ENCODE results near the gene CTIF.

The CTIF gene

DNA sequence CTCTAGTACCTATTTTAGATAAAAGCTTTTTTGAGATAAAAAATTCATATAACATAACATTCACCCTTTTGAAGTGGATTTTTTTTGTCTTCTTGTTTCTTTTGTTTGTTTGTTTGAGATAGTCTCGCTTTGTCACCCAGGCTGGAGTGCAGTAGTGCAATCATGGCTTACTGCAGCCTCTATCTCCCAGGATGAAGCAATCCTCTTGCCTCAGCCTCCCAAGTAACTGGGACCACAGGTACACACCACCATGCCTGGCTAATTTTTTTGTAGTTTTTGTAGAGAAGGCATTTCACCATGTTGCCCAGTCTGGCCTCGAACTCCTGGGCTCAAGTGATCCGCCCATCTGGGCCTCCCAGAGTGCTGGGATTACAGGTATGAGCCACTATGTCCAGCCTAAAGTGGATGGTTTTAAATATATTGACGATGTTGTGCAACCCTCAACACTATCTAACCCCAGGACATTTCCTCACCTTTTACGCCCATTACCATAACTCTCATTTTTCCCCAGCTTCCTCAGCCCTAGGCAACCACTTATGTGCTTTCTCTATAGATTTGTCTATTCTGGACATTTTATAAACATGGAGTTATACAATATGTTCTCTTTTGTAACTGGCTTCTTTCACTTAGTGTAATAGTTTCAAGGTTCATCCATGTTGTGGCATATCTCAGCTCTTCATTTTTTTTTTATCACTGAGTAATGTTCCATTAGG, 38.8 kb downstream of the CTIF start:
- DNase-seq, result no peak

DNA sequence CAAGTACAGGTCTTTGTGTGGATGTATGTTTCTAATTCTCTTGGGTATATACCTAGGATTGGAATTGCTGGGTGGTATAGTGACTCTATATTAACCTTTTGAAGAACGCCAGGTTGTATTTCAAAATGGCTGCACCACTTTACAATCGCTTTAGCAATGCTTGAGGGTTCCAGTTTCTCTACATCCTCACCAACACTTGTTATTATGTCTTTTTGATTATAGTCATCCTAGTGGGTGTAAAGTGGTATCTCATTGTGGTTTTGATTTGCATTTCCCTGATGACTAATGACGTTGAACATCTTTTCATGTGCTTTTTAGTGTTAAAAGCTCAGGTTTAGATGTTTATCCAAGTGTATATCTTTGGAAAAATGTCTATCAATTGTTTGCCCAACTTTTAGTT, 39.5 kb downstream of the CTIF start:
- DNase-seq, result no peak

DNA sequence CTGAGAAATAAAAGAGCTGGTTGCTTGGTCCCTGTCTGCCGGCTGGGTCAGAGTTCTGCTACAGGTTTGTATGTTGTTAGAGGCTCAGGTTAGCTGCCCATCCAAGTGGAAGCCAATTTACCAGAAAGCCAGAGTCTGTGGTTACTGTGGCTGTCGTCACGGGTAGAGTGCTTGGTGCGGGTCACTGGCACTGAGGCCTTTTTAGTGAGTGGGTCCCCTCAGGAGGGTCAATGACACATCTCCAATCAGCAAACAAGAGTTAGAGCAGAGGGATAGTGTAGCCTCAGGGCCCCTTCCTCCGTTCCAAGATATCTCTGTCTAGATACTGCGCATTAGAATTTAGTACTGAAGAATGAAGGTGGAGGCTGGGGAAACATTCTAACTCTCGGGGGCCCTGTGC, 41.2 kb downstream of the CTIF start:
- no peak for DNase-seq

DNA sequence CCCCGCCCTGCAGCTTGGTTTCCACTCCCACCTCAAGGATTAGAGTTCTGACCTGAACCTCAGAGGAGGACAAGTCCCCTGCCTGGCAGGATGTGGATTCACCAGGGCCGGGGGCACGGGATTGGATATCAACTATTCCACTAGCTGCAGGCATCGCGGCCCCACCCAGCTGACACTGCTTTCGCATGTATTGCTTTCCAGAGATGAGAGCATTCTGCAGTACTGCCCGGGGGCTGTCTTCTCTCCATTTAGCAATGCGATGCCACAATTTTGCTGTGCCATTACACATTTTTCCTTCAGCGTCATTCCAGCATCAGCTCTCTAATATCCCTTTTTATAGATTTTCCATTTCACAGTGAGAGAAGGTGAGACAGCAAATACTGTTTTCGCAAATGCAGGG, 42.0 kb downstream of the CTIF start:
- no peak for DNase-seq

DNA sequence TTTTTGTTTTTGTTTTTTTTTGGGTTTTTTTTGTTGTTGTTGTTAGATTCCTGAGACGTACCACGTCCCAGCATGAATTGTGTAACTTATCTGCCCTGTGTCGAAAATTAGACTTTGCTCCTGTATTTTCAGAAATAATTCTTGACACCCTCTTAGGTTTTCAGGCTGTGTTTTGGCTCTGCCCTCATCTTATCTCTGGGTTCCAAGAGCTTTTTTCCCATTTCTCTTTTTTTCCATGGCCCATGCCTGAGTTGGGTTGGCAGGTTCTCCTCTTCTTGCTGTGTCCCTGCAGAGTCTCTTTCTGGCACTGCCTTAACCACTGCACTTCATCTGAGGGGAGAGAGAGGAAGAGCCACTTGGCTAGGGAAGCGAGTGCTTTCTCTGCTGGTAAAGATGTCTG, 42.4 kb downstream of the CTIF start:
- no peak for DNase-seq

DNA sequence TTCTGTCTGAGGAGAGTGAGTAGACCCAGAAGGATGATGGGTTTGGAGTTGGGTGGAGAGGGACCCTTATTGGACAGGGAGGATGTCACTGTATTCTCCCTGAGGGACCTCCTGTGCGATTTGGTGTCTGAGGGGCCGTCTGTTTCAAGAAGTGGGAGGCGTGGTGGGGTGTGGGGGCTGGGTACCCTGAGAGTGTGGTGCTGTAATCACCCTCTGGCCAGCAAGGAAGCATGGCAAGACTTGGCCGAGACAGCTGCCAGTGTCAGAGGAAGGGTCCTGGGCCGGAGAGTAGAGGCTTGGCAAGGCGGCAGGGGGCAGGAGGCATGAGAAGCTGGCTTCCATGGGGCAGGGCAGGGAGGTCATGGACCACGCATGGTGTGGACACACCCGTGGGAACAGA, 43.1 kb downstream of the CTIF start:
- DNase-seq, result no peak

DNA sequence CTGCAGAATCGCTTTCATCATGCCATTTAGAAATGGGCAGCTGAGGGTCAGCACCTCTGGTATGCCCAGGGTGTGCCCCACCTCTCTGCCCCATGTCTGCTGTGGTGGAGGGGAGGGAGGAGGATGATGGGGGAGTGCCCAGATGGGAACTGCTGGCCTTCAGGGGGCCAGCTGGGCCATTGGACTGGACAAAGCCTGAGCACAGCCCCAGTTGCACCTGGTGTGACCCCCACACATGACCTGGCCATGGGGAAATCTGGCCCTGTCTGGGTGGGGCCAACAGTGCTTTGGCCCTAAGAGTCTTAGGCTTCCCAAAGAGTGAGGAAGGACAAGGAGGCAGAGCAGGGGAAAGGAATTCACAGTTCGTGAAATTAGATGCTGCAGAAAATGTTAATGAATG, 44.1 kb downstream of the CTIF start:
- no peak for DNase-seq

DNA sequence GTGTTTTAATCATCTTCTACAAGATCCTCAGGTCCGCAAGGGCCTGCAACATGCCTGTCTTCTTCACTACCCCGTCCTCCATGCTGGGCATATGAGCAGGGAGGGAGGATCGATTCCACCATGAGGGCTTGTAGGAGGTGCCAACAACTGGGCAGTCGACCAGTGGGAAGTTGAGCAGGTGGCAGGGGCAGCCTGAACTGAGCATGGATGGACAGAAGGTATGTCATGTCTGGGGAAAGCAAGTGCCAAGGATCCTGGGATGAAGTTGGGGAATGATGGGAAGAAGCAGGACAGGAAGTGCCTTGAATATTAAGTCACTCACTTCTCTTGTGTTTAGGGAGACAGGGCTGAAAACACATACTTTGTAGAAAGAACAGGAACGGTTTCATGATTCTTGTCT, 44.7 kb downstream of the CTIF start:
- DNase-seq, result no peak

DNA sequence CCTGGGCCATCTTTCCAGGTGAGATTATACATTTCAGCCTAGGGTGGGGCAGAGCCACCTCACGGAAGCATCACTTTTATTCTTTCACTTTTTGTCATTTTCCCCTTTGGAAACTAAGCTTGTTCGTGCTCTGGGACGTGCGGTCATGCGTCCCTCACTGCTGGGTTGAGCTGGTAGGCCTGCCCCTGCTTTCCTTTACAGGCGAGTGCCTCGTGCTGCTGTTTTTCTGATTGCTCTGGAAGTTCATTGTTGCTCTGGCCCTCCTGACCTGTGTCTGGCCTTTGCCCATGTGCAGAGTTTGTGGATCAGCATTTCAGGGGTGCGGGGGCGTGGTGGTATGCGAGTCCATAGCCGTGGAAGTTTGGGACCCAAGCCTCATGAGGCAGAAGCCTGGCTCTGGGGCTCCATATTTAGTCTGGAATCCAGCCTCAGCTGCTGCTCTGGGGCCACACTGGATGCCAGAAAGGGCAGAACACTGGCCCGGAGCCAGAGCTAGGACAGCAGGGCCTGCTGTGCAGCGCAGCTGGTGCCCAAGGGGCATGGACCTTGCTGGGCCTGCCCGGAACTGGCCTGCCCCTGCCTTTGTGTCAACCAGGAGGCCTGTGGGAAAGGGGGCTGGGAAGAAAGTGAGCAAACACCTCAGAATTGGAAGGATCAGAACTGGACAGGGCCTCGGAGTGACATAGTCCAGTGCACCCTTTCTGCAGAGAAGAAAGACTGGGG, 51.1 kb downstream of the CTIF start:
- no peak for DNase-seq

DNA sequence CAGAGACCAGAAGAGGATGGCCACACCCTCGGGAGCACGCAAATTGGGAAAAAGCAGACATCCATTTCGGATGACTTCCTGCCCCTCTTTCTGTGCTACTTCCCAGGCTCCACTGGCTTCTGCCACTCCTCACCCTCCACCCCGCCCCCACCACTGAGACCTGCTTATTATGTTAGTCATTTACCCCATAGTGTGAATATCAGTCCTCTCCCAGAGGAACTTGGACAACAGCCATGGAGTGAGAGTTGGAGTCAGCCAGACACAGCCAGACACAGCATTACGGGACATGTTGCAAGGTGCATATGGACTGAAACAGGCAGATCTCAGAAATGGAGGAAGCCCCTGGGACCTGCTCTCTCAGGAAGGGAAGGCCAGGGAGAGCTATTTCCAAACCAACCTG, 51.8 kb downstream of the CTIF start:
- DNase-seq, result no peak

DNA sequence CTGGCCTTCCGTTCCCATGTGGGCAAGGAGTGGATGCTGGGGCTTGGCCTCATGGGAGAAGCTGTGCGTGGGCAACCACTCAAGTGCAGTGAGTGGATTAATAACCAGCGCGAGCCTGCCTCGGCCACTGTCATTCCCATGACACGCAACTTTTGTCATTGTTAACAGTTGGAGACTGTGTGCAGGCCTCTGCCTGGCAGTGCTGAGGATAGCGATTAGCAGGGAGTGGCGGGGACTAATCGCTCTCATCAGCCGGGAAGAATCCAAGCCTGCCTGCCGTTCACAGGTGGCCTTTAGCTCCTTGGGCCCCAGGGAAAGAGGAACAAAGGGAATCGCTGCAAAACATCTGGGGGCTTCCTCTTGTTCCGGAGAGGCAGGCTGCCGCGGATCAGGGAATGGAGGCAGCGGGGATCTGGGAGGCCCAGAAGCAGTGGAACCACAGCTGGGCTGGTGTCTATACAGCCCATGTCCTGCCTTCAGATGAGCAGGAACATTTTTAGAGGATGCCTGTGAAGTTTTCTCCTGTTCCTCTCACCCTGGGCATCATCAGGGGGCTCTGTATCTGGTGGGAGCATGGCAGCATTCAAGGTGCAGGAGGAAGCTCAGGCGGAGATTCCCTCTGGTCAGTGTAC, 53.8 kb downstream of the CTIF start:
- no peak for DNase-seq

DNA sequence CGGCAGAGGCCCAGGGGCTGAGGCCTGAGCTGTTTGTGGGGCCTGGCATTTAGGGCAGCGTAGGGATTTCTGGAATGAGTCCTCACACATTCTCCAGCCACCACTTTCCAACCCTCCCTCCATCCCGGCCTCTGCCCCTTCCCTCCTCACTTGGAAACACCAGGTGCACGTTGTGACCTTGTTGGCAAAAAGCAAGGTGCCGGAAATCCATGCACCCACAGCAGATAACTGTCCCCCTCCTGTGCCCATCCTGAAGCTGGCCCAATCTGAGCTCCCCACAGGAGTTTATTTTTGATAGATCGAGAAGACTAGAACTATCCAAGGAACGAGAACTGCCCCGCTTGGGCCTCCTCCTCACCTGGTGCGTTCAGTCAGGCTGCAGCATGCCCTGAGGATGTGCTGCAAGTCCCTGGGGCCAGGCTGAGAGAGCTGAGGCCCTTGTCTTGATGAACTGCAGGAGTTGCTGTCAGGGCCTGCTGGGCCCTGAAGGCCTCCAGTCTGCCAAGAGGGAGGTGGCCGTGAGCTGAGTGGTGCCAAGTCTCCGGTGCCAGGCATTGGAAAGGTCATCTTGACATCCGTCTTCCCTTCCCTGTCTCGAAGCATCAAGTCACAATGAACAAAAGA, 55.8 kb downstream of the CTIF start:
- DNase-seq, result no peak

DNA sequence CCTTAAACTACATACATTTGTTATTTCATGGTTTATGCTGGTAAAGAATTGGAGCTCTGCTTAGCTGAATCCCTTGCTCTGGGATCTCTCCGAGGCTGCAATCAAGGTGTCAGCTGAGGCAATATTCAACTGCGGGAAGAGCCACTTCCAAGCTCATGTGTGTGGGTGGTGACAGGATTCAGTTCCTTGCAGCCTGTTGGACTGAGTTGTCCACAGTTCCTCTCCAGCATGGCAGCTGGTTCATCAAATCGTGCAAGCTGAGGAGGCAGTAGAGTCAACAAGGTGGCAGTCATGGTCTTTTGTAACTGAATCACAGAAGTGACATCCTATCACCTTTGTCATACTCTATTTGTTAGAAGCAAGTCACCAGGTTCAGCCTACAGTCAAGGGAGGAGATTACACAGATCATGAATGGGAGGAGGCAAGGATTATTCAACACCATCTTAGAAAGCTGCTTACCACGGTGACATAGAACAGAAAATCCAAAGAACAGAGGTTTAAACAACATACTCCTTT, 56.9 kb downstream of the CTIF start:
- no peak for DNase-seq

DNA sequence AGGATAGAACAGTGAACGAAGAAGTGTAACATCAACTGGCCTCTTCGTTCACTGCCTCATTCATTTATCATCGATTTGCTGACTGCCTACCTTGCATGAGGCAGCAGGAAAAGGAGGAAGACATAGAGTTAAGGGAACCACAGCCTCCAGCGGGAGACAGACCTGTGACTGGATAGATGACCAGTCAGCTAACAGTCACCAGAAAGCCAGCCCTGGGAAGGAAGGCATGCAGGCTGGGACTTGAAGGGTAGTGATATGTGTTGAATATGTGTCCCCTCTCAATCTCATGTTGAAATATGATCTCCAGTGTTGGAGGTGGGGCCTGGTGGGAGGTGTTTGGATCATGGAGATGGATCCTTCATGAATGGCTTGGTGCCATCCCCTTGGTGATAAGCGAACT, 58.3 kb downstream of the CTIF start:
- DNase-seq, result no peak

DNA sequence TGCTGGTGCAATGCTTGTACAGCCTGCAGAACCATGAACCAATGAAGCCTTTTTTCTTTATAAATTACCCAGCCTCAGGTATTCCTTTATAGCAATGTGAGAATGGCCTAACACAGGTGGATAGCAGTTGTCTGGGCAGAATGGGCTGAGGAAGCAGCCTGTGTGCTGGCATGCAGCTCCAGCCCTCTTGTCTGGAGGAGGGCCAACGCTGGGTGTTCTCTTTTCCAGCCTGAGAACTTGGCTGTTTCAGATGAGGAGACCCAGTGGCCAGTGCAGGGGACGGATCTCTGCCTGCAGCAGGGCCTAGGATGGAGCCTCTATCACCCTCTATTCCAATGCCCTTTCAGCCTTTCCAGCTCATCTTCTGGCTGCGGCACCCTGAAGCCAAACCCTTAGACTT, 58.8 kb downstream of the CTIF start:
- DNase-seq, result no peak

DNA sequence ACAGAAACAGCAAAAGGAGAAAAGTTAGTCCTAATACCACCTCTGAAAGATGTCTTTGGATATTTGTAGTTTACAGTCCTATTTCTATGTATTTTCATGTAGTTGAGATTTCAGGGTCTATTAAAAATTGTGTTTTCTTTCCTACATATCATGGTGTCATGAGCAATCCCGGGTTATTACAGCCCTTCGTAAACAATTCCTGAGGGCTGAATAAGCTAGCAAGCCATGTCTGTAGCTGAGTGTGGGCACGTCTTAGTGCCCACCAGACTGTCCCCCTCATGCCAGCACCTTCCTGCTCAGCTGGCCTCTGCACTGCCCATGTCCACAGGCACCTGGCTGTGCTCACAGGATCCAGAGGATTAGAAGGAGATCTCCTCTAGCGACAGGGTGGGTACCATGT, 60.6 kb downstream of the CTIF start:
- no peak for DNase-seq

DNA sequence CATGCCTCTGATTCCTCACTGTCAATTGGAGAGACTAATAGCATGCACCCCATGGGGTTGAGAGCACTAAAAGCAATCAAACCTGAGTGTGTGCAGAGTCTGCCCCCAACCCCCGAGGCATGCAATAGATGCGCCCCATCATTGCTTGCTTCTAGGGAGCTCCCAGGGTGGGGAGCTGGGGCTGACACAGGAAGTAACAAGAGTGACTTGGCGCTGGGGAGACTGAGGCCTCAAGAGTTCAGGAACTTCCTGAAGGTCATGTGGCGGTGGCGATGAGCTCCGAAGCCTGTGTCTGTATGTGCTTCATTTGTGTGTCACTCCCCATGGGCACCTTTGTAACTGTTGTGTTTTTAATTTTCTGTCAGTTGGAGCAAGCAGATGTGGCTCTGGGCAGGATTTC, 61.2 kb downstream of the CTIF start:
- DNase-seq, result no peak

DNA sequence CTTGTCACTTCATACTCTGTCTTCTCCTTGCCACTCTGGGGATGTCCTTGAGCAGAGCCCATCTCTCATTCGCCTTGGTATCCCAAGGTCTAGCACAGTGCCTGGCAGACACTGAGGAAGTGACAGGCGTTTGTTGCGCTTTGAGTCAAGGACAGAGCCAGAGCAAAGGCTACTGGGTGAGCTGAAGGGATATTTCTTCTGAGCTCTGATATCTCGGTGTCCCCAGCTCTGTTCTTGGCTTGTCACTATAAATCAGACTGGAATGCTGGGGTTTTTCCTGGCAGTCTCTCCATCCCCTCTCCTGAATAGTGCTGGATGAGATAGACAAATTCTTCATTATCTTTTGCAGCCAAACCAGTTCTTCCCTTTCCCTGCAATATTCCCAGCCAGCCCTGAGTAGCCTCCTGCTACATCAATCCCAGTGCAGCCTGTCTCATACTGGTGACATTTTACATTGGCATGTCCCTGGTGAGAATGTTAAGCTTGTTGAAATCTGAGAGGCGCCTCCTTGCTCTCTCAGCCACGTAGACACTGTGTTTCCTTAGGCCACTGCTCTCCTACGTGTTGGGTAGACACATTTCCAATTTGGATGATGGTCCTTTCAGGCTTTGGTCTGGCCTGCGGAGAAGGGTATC, 61.7 kb downstream of the CTIF start:
- no peak for DNase-seq

DNA sequence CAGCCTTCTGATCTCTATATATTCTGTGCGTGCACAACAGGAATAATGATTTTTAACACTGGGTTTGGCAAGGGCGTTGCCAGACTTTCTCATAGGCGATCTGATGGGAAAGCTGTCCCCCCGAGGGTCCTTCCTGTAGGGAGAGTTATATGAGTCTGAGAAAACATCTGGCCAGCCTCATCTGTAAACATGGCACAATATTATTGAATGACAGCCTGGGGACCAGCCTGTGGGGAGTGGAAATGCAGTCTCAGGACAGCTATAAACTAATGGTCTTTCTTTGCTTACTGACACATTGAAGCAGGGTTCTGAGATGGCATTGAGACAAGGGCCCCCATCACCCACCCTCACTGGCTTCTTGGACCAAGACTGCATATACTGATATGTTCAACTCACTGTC, 62.5 kb downstream of the CTIF start:
- DNase-seq, result no peak

DNA sequence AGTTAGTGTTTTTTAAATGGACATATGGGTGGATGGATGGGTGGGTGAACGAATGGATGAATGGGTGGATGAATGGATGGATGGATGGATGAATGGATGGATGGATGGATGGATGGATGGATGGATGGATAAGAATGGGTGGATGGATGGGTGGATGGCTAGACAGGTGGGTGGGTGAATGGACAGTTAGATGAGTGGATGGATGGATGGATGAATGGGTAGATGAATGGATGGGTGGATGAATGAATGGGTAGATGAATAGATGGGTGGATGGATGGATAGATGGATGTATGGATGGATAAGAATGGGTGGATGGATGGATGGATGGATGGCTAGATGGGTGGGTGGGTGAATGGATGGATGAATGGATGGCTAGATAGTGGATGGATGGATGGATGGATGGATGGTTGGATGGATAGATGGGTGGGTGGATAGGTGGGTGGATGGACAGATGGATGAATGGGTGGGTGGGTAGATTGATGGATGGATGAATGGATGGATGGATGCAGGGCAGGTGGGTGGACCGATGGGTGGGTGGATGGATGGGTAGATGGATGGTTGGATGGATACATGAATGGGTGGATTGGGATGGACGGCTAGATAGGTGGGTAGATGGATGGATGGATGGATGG, 64.0 kb downstream of the CTIF start:
- DNase-seq, result no peak

DNA sequence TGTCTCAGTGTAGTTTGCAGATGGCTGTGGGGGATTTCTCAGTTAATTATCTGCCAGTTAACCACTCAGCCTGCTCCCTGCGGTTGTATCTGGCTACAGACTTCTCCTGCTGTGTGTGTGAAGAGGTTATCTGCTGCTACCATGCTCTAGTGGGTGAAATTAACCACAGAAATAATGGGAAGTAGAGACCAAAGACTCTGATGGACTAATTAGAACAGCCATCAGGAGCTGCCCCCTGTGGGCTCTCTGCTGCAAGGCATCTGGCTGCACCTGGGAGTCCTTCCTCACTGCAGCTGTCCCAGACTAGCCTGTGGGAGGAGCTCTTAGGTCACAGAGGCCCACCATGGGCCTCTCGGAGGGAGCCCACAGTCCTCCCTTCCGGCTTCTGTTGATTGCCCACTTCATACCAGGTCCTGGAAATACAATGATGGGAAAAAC, 66.6 kb downstream of the CTIF start:
- DNase-seq, result no peak
